Stimulated activated naive CD4-positive, alpha-beta T cell treated with Interleukin-2 at 50 U/mL for 16 hours (primary cell): ENCODE measurements around the gene PADI4.

ENCODE experiments used
- DNase-seq: peaks from one replicate; lab custom pipeline; 2025; lab: John Stamatoyannopoulos, UW

Gene PADI4

GRCh38 chr1:17286646-17287045 lies 21.4 kb upstream of the PADI4 start:
- no peak for DNase-seq

- no peak for DNase-seq
These were observed 20.7 kb upstream of the PADI4 start for GRCh38 chr1:17287130-17287776.

GRCh38 chr1:17289721-17290120 lies 18.3 kb upstream of the PADI4 start:
- DNase-seq, result no peak

GRCh38 chr1:17290553-17290952 lies 17.4 kb upstream of the PADI4 start:
- no peak for DNase-seq

- DNase-seq, result no peak
These were observed 15.5 kb upstream of the PADI4 start for GRCh38 chr1:17292299-17293160.

GRCh38 chr1:17293681-17294425 lies 14.1 kb upstream of the PADI4 start:
- no peak for DNase-seq

- no peak for DNase-seq
These were observed 12.7 kb upstream of the PADI4 start for GRCh38 chr1:17295292-17295691.

- DNase-seq, result no peak
These were observed 11.9 kb upstream of the PADI4 start for GRCh38 chr1:17296086-17296485.

GRCh38 chr1:17297991-17298390 lies 10.0 kb upstream of the PADI4 start:
- DNase-seq, result no peak

GRCh38 chr1:17301767-17302166 lies 6.2 kb upstream of the PADI4 start:
- no peak for DNase-seq

GRCh38 chr1:17304151-17304825 lies 3.7 kb upstream of the PADI4 start:
- no peak for DNase-seq

GRCh38 chr1:17304826-17305175 lies 3.2 kb upstream of the PADI4 start:
- no peak for DNase-seq

GRCh38 chr1:17305576-17306095 lies 2.4 kb upstream of the PADI4 start:
- no peak for DNase-seq

- no peak for DNase-seq
These were observed 1.6 kb upstream of the PADI4 start for GRCh38 chr1:17306407-17306806.

GRCh38 chr1:17306921-17307320 lies 1.1 kb upstream of the PADI4 start:
- DNase-seq, result no peak

- DNase-seq, result no peak
These were observed 668 bp upstream of the PADI4 start for GRCh38 chr1:17307329-17307728.

- DNase-seq, result no peak
These were observed 596 bp downstream of the PADI4 start for GRCh38 chr1:17308593-17308992.

GRCh38 chr1:17309426-17310067 lies 1.6 kb downstream of the PADI4 start:
- no peak for DNase-seq

GRCh38 chr1:17310068-17310640 lies 2.2 kb downstream of the PADI4 start:
- DNase-seq, result no peak

GRCh38 chr1:17313530-17314309 lies 5.7 kb downstream of the PADI4 start:
- DNase-seq, result no peak
